ENCODE results near the gene EPGN. TPM values are rescaled to one million over a fixed set of nuclear protein-coding genes. Genes with fewer than 3 reads are reported as not detected.

The EPGN gene
- total RNA-seq, 1 donor from 2014 or later: not detected

- H3K4me3 Mint-ChIP-seq (ENCODE audit: unreplicated experiment): no peak overlapping the region
- H3K4me1 Mint-ChIP-seq (ENCODE audit: unreplicated experiment): peaks cover 9% of the 10 kb centered on the region
- no peaks in the 10 kb centered on the region for H3K9me3 Mint-ChIP-seq (ENCODE audit: unreplicated experiment)
- H3K27me3 Mint-ChIP-seq (ENCODE audit: unreplicated experiment): no peaks in the 10 kb centered on the region
- no peak overlapping the region for H3K27ac Mint-ChIP-seq (ENCODE audit: unreplicated experiment)
- H3K36me3 Mint-ChIP-seq (ENCODE audit: low read depth, unreplicated experiment): no peaks in the 10 kb centered on the region
- TF ChIP-seq CTCF (IDR thresholded peaks at IDR 0.05; ENCODE audit: unreplicated experiment): no peak
- no peak for DNase-seq (ENCODE audit: low spot score)
These were observed 16.8 kb upstream of the EPGN start for GRCh38 chr4:74291471-74291870.

GRCh38 chr4:74292111-74292870 is 16.0 kb upstream of the EPGN start:
- no peak for TF ChIP-seq CTCF (IDR thresholded peaks at IDR 0.05; ENCODE audit: unreplicated experiment)
- no peak overlapping the region for H3K4me3 Mint-ChIP-seq (ENCODE audit: unreplicated experiment)
- H3K27ac Mint-ChIP-seq (ENCODE audit: unreplicated experiment): no peak overlapping the region
- no peak for DNase-seq (ENCODE audit: low spot score)
- H3K4me1 Mint-ChIP-seq (ENCODE audit: unreplicated experiment): peaks cover 9% of the 10 kb centered on the region
- H3K36me3 Mint-ChIP-seq (ENCODE audit: low read depth, unreplicated experiment): no peaks in the 10 kb centered on the region
- no peaks in the 10 kb centered on the region for H3K9me3 Mint-ChIP-seq (ENCODE audit: unreplicated experiment)
- H3K27me3 Mint-ChIP-seq (ENCODE audit: unreplicated experiment): no peaks in the 10 kb centered on the region

GRCh38 chr4:74293558-74293957 is 14.7 kb upstream of the EPGN start:
- no peaks in the 10 kb centered on the region for H3K27me3 Mint-ChIP-seq (ENCODE audit: unreplicated experiment)
- peaks cover 9% of the 10 kb centered on the region for H3K4me1 Mint-ChIP-seq (ENCODE audit: unreplicated experiment)
- no peak for DNase-seq (ENCODE audit: low spot score)
- H3K27ac Mint-ChIP-seq (ENCODE audit: unreplicated experiment): no peak overlapping the region
- H3K36me3 Mint-ChIP-seq (ENCODE audit: low read depth, unreplicated experiment): no peaks in the 10 kb centered on the region
- TF ChIP-seq CTCF (IDR thresholded peaks at IDR 0.05; ENCODE audit: unreplicated experiment): no peak
- no peak overlapping the region for H3K4me3 Mint-ChIP-seq (ENCODE audit: unreplicated experiment)
- H3K9me3 Mint-ChIP-seq (ENCODE audit: unreplicated experiment): no peaks in the 10 kb centered on the region

GRCh38 chr4:74294681-74295080 is 13.6 kb upstream of the EPGN start:
- TF ChIP-seq CTCF (IDR thresholded peaks at IDR 0.05; ENCODE audit: unreplicated experiment): no peak
- no peak overlapping the region for H3K27ac Mint-ChIP-seq (ENCODE audit: unreplicated experiment)
- no peaks in the 10 kb centered on the region for H3K27me3 Mint-ChIP-seq (ENCODE audit: unreplicated experiment)
- H3K36me3 Mint-ChIP-seq (ENCODE audit: low read depth, unreplicated experiment): no peaks in the 10 kb centered on the region
- no peak for DNase-seq (ENCODE audit: low spot score)
- no peak overlapping the region for H3K4me3 Mint-ChIP-seq (ENCODE audit: unreplicated experiment)
- no peaks in the 10 kb centered on the region for H3K9me3 Mint-ChIP-seq (ENCODE audit: unreplicated experiment)
- H3K4me1 Mint-ChIP-seq (ENCODE audit: unreplicated experiment): peaks cover 4% of the 10 kb centered on the region

- no peaks in the 10 kb centered on the region for H3K4me1 Mint-ChIP-seq (ENCODE audit: unreplicated experiment)
- no peak for DNase-seq (ENCODE audit: low spot score)
- H3K36me3 Mint-ChIP-seq (ENCODE audit: low read depth, unreplicated experiment): no peaks in the 10 kb centered on the region
- no peak overlapping the region for H3K4me3 Mint-ChIP-seq (ENCODE audit: unreplicated experiment)
- no peaks in the 10 kb centered on the region for H3K27me3 Mint-ChIP-seq (ENCODE audit: unreplicated experiment)
- no peak overlapping the region for H3K27ac Mint-ChIP-seq (ENCODE audit: unreplicated experiment)
- no peaks in the 10 kb centered on the region for H3K9me3 Mint-ChIP-seq (ENCODE audit: unreplicated experiment)
- no peak for TF ChIP-seq CTCF (IDR thresholded peaks at IDR 0.05; ENCODE audit: unreplicated experiment)
These were observed 10.7 kb upstream of the EPGN start for GRCh38 chr4:74297539-74297938.
